ENCODE data around the gene MAP3K5.

DNA sequence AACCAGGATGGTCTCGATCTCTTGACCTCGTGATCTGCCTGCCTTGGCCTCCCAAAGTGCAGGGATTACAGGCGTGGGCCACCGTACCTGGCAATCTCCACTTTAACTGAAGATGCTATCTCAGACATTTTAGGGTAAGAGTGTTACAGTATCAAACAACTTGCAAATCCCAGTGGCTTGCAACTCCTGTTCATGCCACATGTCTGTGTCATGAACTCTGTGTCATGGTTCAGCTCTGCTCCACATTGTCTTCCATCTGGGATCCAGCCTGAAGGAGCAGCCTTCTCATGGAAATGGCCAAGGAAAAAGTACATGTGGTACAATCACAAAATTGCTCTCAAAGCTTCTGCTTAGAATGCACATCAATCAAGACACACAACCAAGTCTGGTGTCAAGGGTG is 114.9 kb downstream of the MAP3K5 start:
- TF ChIP-seq, protein P1, sequence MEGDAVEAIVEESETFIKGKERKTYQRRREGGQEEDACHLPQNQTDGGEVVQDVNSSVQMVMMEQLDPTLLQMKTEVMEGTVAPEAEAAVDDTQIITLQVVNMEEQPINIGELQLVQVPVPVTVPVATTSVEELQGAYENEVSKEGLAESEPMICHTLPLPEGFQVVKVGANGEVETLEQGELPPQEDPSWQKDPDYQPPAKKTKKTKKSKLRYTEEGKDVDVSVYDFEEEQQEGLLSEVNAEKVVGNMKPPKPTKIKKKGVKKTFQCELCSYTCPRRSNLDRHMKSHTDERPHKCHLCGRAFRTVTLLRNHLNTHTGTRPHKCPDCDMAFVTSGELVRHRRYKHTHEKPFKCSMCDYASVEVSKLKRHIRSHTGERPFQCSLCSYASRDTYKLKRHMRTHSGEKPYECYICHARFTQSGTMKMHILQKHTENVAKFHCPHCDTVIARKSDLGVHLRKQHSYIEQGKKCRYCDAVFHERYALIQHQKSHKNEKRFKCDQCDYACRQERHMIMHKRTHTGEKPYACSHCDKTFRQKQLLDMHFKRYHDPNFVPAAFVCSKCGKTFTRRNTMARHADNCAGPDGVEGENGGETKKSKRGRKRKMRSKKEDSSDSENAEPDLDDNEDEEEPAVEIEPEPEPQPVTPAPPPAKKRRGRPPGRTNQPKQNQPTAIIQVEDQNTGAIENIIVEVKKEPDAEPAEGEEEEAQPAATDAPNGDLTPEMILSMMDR (IDR thresholded peaks at IDR 0.05) = no peak
- TF ChIP-seq EP300 (IDR thresholded peaks at IDR 0.05) (no peak), POLR2AphosphoS5 (IDR thresholded peaks at IDR 0.05) (no peak), POLR2A (IDR thresholded peaks at IDR 0.05) (no peak)

All from sigmoid colon (tissue), 4 donors.